GM12875 (cell line): Measurements from ENCODE around the gene EPB42.

Experiments used
- H3K4me3 ChIP-seq: one replicate; pipeline ENCODE4 v1.5.1; 2011; ENCODE audit warnings: low read depth, low read length, control low read depth
- TF ChIP-seq, protein P1 (sequence below): IDR thresholded peaks from 2 replicates; pipeline ENCODE4 v1.5.1; 2011; ENCODE audit warnings: low read depth, mild to moderate bottlenecking, control low read depth, inconsistent platforms, low read length, moderate library complexity, borderline replicate concordance; ENCODE audit not compliant: insufficient read depth

EPB42 gene

DNA sequence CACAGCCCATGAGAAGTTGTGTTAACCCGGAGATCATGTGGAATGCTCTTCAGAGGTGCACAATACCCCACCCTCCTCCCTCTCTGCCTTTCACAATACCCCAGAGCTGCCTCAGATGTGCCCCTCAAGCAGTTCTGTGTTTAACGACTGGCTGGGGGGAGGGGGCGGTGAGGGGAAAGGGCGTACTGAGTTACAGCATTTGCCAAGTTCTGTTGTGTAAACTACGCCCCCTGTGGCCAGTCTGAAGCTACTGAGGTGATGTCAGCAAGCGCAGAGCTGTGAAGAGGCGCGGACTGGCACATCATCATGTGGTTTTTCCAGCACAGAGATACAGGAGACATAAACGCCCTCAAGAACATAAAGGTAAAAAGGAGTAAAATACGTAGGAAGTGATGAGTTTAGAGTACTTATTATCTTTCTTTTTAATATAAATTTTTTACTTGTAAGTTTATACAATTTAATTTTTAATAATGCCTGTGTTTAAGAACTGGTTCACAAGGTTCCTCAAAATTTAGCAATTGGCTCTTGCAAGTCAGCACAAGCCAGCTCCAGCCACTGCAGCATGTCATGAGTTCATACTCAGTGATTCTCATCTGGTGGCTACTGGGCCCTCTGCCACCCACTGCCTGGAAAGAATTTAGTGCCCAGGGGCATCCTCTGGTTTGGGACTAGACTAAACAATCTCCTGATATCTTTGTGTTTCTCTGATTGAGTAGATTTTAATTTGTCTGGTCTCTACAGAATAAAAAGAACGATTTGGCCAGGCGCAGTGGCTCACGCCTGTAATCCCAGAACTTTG, 1.7 kb downstream of the EPB42 start:
- TF ChIP-seq, protein P1, sequence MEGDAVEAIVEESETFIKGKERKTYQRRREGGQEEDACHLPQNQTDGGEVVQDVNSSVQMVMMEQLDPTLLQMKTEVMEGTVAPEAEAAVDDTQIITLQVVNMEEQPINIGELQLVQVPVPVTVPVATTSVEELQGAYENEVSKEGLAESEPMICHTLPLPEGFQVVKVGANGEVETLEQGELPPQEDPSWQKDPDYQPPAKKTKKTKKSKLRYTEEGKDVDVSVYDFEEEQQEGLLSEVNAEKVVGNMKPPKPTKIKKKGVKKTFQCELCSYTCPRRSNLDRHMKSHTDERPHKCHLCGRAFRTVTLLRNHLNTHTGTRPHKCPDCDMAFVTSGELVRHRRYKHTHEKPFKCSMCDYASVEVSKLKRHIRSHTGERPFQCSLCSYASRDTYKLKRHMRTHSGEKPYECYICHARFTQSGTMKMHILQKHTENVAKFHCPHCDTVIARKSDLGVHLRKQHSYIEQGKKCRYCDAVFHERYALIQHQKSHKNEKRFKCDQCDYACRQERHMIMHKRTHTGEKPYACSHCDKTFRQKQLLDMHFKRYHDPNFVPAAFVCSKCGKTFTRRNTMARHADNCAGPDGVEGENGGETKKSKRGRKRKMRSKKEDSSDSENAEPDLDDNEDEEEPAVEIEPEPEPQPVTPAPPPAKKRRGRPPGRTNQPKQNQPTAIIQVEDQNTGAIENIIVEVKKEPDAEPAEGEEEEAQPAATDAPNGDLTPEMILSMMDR: no peak
- no peak overlapping the region for H3K4me3 ChIP-seq

DNA sequence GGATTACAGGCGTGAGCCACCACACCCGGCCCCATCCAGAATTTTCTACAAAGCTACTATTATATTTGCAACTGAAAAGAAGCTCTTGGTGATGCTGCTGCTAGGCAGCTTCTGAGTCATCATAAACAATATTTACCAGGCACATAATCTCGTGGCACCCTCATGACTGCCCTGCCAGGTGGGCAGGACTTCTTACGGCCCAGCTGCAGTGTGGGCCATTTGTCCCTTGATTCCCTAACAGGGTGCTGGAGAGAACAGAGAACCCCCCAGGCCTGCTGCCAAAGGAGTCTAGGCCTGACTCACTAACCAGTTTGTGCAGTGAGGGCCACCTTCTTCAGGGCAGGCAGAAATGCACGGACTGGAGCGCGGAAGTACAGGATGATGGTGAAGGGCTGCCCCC, 4.9 kb downstream of the EPB42 start:
- TF ChIP-seq, protein P1: no peak

DNA sequence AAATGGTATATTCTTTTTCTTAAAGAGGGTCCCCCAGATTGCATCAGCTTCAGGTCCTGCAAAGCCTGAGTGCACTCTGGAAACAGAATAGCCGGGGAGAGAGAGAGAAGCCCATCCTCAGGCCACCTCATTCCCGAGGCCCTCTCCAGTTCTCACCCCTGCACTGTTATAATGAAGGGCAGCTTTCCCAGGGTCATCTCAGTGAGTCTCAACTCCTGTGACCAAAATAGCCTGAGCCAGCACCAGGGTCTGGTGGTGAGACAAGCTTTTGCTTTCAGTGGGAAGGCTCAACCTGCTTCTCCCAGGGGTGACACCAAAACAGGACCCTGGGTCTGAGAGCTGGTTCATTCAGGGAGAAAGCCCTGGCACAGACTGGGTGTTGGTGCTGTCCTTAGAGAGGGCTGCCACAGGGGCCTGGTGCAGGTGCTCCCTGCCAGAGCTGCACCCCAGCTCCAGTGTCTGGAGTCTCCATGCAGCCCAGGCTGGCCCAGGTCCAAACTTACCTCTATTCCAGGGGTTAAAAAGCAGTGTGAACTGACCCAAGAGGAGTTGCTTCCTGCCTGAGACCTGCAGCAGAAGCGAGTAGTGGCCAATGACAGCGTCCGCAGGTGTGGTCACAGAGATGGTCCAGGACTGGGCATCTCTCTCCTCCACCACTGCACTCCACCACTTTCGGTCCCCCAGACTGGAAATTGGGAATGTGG, 6.1 kb downstream of the EPB42 start:
- no peak overlapping the region for H3K4me3 ChIP-seq
- TF ChIP-seq, protein P1: no peak

More for the DNA sequence above, 4.9 kb downstream of the EPB42 start:
- no peak overlapping the region for H3K4me3 ChIP-seq

DNA sequence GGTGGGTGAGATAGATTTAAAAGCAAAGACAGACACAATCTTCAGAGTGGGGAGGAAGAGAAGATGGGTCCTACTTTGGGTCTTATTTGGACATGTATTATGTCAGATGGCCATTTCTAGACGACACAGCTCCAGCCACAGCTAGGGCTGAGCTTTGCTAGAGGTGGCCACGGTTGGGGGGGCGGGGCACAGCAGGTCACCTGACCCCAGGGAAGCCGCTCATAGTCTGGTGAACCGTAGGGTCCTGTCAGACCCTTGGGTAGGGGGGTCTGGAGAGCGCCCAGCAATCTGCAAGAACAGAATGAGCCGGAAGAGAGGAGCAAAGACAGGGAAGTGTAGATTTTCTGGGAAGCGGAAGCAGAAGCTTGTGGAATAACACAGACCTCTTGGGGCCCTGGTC, 6.6 kb downstream of the EPB42 start:
- no peak overlapping the region for H3K4me3 ChIP-seq
- TF ChIP-seq, protein P1: no peak

DNA sequence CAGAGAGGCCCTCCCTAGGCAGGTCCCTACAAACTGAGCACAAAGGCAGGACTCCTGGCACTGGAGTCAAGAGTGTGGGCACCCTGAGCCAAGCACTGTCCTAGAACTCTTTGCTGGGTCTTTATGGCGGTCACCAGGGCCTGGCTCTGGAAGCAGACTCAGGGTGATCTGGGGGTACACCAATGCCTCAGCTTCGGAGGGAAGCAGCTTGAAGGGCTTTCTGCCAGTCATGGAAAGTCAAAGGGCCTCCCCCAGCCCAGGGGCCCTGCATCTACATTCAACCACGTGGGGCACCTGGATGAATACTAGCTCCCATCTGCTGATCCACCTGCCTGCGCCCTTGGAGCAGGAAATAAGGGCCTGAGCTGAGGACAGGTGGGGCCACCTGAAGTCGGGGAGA, 7.4 kb downstream of the EPB42 start:
- H3K4me3 ChIP-seq: no peak overlapping the region
- TF ChIP-seq, protein P1: no peak

DNA sequence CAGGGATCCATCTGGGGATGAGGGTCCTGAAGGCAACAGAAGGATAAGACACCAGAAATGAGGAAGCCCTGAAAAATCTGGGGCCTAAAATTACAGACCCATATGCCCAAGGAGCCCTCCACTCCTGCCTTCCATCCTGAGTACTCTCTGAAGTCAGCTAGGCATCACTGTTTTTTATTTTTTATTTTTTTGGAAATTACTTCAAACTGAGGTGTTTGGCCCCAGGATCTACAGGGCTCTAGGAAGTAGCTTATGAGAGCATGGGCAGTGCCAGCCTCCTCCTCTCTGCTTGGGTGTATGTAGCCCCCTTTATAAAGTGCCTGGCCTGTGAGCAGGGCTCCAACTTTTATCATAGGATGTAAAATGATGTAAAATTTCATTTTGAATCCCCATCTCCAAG, 7.9 kb downstream of the EPB42 start:
- no peak overlapping the region for H3K4me3 ChIP-seq
- TF ChIP-seq, protein P1: no peak

DNA sequence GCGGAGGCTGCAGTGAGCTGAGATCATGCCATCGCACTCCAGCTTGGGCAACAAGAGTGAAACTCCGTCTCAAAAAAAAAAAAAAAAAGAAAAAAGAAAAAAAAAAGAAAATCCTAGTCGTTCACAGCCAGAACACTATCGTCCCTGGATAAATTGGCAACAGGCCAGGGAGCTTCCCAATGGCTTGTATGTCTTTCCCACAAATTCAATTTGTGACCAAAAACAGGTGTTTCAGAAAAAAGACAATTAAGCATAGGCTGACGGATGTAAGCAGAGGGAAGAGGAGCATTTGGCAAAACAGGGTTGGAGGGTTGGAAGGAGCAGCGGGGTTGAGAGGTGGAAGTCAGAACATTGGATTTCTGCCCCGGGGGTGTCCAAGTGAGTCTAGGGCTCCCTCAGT, 8.5 kb downstream of the EPB42 start:
- no peak overlapping the region for H3K4me3 ChIP-seq
- TF ChIP-seq, protein P1: no peak
